Spleen (tissue), 7 donors: ENCODE measurements around the gene ACSM3.

Experiments
- CTCF ChIP-seq, 11 experiments: fragments of 200-600 bp in 7 of 11; fragments of 450-650 bp in 4 of 11; sonication (generic) in 4 of 11; IDR thresholded peaks in 8 of 11; conservative IDR thresholded peaks in 3 of 11; 1 replicate in 7 of 11; 2 replicates in 4 of 11; pipeline versions ENCODE4 v1.4.0 to v1.8.0; 2016 to 2021; ENCODE audit warnings: antibody characterized with exemption in 11 of 11, inconsistent platforms in 4 of 11, mild to moderate bottlenecking in 1 of 11
- POLR2A ChIP-seq, 3 donors: fragments of 450-650 bp; IDR thresholded peaks; one replicate each; pipeline ENCODE4 v1.5.1; 2017; ENCODE audit warnings: antibody characterized with exemption in 3 of 3, mild to moderate bottlenecking in 1 of 3
- donor health status: DM: no; HTN: no; CAD: no; lungs with moderate emphysema.
- donor health status: DM: no; HTN: no; CAD: no.
- donor health status: DM: no; HTN: no; CAD: no.

GRCh38 chr16:20768818-20769217, 5.0 kb downstream of the ACSM3 start:
- TF ChIP-seq CTCF (IDR thresholded peaks at IDR 0.05 in 8 of 11, conservative IDR thresholded peaks at IDR 0.05 in 3 of 11) (no peak), POLR2A (IDR thresholded peaks at IDR 0.05) (no peak)
